Measurements from ENCODE around the gene NOM1. TPM values are rescaled to one million over a fixed set of nuclear protein-coding genes. Genes with fewer than 3 reads are reported as not detected.

The NOM1 gene
- total RNA-seq, 1 experiment from 2014 or later: 35.4 TPM

GRCh38 chr7:156943091-156944041, 6.1 kb upstream of the NOM1 start:
- RAD21 ChIA-PET (ENCODE audit: low non-redundant PET in 1 of 2, low total read pairs in 2 of 2, uncharacterized antibody in 2 of 2, unreplicated experiment in 2 of 2): interaction anchor here in 1 of 2 experiments (0.6 kb wide), 1 partner anchor 13 kb away, joined by 4 read pairs; no protein-coding TSS in a partner anchor
- H3K4me3 ChIP-seq (replicated peaks in 1 of 2; ENCODE audit: low read depth in 1 of 2, low read length in 2 of 2): no peak overlapping the region
- H3K79me2 ChIP-seq (ENCODE audit: insufficient read depth, low read length): no peaks in the 10 kb centered on the region
- H3K27ac ChIP-seq (ENCODE audit: low read depth, low read length): no peak overlapping the region
- H3K9ac ChIP-seq (ENCODE audit: low read length): no peak overlapping the region
- intact Hi-C loops (cut with micrococcal nuclease): loop anchor here (10.0 kb wide), 1 partner anchor 1149 kb away; no protein-coding TSS in a partner anchor
- H3K4me1 ChIP-seq (ENCODE audit: control insufficient read depth in 1 of 2, insufficient read depth in 2 of 2, low read length in 2 of 2): no peaks in the 10 kb centered on the region
- ATAC-seq: peak; percentile 47
- H3K27me3 ChIP-seq (ENCODE audit: insufficient read depth, low read length): peaks cover 8% of the 10 kb centered on the region; the same call in 1 of the 2 replicates
- no peak overlapping the region for H3K4me2 ChIP-seq (ENCODE audit: low read length)
- H3K36me3 ChIP-seq (ENCODE audit: control insufficient read depth in 1 of 2, insufficient read depth in 2 of 2, low read length in 2 of 2): no peaks in the 10 kb centered on the region
- no peaks in the 10 kb centered on the region; a peak in 1 of 4 replicates for H3K9me3 ChIP-seq (ENCODE audit: control insufficient read depth in 1 of 2, insufficient read depth in 1 of 2, low read depth in 1 of 2, low read length in 2 of 2)
- CTCF ChIA-PET: no interaction called here
- POLR2A ChIA-PET: no interaction called here
- BruUV-seq (replicated peaks): no TSS peak
- no peak overlapping the region for H2AFZ ChIP-seq (ENCODE audit: low read depth, low read length, poor library complexity, severe bottlenecking)
- H3K9me2 ChIP-seq (ENCODE audit: insufficient read depth): no peaks in the 10 kb centered on the region
- DNase-seq (ENCODE audit: low read depth, low spot score): no peak
- no peaks in the 10 kb centered on the region for H4K20me1 ChIP-seq (ENCODE audit: insufficient read depth)
- no peak for TF ChIP-seq TCF7L2 (IDR thresholded peaks at IDR 0.05; ENCODE audit: borderline replicate concordance, extremely low read depth, insufficient read depth, insufficient read length)
- no peak for TF ChIP-seq EZH2phosphoT487 (IDR thresholded peaks at IDR 0.05; ENCODE audit: borderline replicate concordance)
- no peak for TF ChIP-seq ZFX (IDR thresholded peaks at IDR 0.05)
- no peak for TF ChIP-seq EGR1 (IDR thresholded peaks at IDR 0.05; ENCODE audit: low read depth)
- no peak for TF ChIP-seq JUND (IDR thresholded peaks at IDR 0.05)
- no peak for TF ChIP-seq ELF1 (IDR thresholded peaks at IDR 0.05; ENCODE audit: borderline replicate concordance, low read depth)
- TF ChIP-seq POLR2AphosphoS5 (IDR thresholded peaks at IDR 0.05; ENCODE audit: low read depth, low read length): no peak
- no peak for TF ChIP-seq CBX3 (IDR thresholded peaks at IDR 0.05; ENCODE audit: low read depth)
- TF ChIP-seq SIN3A (IDR thresholded peaks at IDR 0.05; ENCODE audit: low read depth): no peak
- TF ChIP-seq ZBTB33 (IDR thresholded peaks at IDR 0.05; ENCODE audit: extremely low read depth, insufficient replicate concordance, low read length): no peak
- TF ChIP-seq RAD21 (IDR thresholded peaks at IDR 0.05; ENCODE audit: low read depth): no peak
- TF ChIP-seq MAX (IDR thresholded peaks at IDR 0.05): no peak
- no peak for TF ChIP-seq FOSL1 (IDR thresholded peaks at IDR 0.05; ENCODE audit: low read depth)
- no peak for TF ChIP-seq EZH2 (IDR thresholded peaks at IDR 0.05)
- TF ChIP-seq REST (IDR thresholded peaks at IDR 0.05; ENCODE audit: low read depth): no peak
- no peak for TF ChIP-seq POLR2A (IDR thresholded peaks at IDR 0.05; ENCODE audit: borderline replicate concordance, extremely low read depth, insufficient read depth, insufficient read length)
- TF ChIP-seq SP1 (IDR thresholded peaks at IDR 0.05; ENCODE audit: low read depth): no peak

All from HCT116 (cell line).